GM18517 (cell line): Measurements from ENCODE around the gene SEMA5B.
A peak's percentile ranks its signal among the peaks of the same experiment; 100 is the strongest.

Source experiments
- ATAC-seq: cut with Tn5 transposase; IDR thresholded peaks from one replicate; pipeline ENCODE4 v1.9.1; 2021; ENCODE audit warnings: mild to moderate bottlenecking, moderate library complexity; ENCODE audit not compliant: unreplicated experiment

The SEMA5B gene, protein sequence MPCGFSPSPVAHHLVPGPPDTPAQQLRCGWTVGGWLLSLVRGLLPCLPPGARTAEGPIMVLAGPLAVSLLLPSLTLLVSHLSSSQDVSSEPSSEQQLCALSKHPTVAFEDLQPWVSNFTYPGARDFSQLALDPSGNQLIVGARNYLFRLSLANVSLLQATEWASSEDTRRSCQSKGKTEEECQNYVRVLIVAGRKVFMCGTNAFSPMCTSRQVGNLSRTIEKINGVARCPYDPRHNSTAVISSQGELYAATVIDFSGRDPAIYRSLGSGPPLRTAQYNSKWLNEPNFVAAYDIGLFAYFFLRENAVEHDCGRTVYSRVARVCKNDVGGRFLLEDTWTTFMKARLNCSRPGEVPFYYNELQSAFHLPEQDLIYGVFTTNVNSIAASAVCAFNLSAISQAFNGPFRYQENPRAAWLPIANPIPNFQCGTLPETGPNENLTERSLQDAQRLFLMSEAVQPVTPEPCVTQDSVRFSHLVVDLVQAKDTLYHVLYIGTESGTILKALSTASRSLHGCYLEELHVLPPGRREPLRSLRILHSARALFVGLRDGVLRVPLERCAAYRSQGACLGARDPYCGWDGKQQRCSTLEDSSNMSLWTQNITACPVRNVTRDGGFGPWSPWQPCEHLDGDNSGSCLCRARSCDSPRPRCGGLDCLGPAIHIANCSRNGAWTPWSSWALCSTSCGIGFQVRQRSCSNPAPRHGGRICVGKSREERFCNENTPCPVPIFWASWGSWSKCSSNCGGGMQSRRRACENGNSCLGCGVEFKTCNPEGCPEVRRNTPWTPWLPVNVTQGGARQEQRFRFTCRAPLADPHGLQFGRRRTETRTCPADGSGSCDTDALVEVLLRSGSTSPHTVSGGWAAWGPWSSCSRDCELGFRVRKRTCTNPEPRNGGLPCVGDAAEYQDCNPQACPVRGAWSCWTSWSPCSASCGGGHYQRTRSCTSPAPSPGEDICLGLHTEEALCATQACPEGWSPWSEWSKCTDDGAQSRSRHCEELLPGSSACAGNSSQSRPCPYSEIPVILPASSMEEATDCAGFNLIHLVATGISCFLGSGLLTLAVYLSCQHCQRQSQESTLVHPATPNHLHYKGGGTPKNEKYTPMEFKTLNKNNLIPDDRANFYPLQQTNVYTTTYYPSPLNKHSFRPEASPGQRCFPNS

DNA sequence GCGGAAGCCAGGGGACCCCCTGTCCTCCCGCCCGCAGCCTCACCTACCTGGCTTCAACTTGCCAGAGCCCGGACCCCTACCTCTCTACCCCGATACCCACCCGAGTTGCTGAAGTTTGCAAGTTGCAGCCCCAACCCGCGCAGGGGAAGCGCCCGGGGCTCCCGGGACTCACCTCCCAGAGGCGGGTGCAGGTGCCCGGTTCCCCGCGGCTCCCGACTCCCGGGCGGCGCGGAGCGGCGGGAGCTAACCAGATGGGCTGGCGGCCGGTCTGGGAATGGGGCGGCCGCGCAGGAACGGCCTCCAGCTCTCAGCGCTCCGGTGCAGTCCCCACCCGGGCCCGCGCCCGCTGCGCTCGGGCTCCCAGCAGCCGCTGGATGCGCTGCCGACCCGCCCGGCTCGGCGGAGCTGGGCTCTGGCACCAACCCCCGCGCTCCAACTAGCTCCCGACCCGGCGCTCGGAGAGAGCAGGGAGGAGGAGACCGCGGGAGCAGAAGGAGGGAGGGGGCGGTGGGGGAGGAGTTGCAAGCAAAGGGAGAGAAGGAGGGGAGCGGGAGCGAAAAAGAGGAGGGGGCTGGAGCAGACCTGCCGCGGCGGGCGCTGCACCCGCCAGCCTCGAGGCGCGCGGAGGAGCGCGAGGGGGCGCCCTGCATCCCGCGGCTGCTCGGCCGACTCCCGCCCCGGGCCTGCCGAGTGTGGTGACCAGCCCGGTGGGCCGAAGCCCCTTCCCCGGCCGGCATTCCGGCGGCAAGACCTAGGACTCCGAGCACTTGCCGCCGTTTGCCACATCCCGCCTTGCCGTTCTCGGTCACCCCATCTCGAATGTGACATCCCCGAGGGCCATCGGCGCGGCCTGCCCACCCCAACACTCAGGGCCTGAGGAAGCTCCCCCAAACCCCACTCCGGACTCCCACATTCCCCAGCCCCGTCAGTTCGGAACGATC lies at the start of gene SEMA5B:
Gene SEMA5B (minus strand): TSS at position 472 of the 941 bp plus-strand sequence. CDS start 66,500 bp downstream, outside the sequence.
- ATAC-seq: no peak

- ATAC-seq: no peak
Observed at GRCh38 chr3:123076496-123077418, 49.2 kb upstream of the SEMA5B start.

DNA sequence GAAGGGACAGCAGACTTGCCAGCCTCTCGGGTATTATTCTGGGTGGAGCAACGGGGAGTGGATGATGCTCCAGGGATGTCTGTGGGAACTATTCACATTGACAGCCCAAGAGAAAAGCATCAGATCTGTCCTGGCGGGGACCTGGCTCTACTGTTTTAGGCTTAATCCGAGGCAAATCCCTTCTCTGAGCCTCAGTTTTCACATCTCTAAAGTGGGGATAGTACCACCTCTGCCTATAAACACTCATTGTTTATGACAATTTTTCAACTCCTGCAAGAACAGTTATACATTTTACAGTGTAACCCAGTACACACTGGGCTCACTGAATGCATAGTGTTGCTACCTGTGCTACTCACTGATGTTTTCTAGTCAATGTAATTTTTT lies 48.5 kb upstream of the SEMA5B start:
- ATAC-seq: no peak

- ATAC-seq: no peak
Observed at GRCh38 chr3:123075359-123075758, 47.8 kb upstream of the SEMA5B start.

DNA sequence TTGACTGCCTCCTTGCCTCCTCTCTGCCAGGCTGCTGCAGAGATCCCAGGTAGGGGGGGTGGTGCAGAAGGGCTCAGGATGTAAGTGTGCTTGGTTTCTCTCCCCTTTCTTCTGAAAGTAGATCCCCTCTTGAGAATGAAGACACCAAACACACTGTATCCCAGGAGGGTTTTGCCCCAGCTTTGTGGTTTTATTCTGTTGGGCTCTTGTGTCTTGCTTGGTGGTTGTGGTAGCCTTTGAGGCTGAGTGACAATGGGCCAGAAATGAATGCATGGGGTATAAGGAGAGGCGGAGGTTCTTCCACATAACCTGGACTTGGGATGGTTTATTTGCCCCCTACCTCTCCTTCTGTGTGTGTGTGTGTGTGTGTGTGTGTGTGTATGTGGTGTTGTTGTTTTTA lies 45.0 kb upstream of the SEMA5B start:
- no peak for ATAC-seq

DNA sequence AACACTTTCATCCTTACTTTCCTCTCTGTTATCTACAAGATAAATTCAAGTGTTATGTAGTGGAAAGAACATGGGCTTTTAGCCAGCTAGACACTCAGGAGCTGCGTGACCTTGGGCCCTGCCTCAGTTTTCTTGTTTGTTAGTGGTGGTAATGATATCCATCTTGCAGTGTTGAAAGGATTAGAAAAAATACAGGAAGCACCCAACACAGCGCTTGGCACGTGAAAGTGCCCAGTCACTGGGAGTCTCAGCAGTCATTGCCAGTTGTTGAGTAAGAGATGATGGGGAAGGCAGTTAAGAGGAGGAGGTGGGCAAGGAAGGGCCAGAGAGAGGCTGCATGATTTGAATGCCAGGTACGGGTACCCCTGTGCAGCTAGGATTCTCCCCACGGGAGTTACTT lies 44.6 kb upstream of the SEMA5B start:
- ATAC-seq: no peak

- no peak for ATAC-seq
Observed at GRCh38 chr3:123071581-123071980, 44.0 kb upstream of the SEMA5B start.

- no peak for ATAC-seq
Observed at GRCh38 chr3:123071146-123071545, 43.6 kb upstream of the SEMA5B start.

GRCh38 chr3:123070510-123070909 lies 42.9 kb upstream of the SEMA5B start:
- ATAC-seq: no peak

- no peak for ATAC-seq
Observed at GRCh38 chr3:123068601-123069381, 41.2 kb upstream of the SEMA5B start.

GRCh38 chr3:123067689-123068600 lies 40.4 kb upstream of the SEMA5B start:
- ATAC-seq: peak; percentile 24

DNA sequence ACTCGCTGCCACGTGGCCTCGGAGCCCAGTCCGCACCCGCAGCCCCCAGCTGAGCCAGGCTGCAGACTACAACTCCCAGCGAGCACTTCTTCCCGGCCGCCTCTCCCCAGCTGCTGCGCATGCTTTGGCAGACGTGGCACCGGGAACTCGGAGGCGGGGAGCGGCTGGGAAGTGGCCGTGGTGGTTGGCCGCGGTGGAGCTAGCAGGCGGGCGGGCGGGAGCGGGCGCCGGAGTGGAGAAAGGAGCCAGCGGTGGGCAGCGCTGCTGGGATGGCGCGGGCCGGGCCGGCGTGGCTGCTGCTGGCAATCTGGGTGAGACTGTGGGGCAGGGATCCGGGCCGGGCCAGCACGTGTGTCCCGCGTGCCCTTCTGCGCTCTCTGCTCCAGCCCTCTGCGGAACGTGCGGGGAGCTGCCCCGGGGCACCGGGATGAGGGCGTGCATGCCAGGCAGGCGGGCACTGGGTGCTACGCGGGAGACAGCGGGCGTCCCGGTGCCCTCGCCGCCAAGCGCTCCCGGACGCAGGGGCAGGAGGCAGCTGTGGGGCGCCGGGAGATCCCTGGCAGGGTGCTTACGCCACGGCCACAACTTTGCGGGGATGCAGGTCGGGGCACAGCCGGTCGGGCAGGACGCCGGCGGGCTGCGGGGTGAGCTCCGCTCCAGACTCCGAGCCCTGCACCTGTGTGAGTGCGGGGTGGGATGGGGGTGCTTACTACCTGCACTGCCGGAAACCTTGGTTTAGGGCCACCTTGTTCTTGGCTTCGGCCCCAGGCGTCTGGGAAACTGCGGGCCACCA lies 39.5 kb upstream of the SEMA5B start, which contains the start of gene PDIA5:
Gene PDIA5 (plus strand): TSS at position 130 of the 793 bp plus-strand sequence. CDS start 140 bp downstream, at position 270.
- peak; percentile 79 for ATAC-seq

GRCh38 chr3:123066599-123066895 lies 39.0 kb upstream of the SEMA5B start:
- no peak for ATAC-seq

GRCh38 chr3:123064914-123065313 lies 37.4 kb upstream of the SEMA5B start:
- no peak for ATAC-seq

GRCh38 chr3:123064506-123064905 lies 36.9 kb upstream of the SEMA5B start:
- ATAC-seq: no peak

GRCh38 chr3:123063034-123063433 lies 35.5 kb upstream of the SEMA5B start:
- no peak for ATAC-seq

GRCh38 chr3:123061856-123062255 lies 34.3 kb upstream of the SEMA5B start:
- ATAC-seq: no peak
